Measurements from ENCODE around the gene PTGES3.

GRCh38 chr12:56687223-56688128, 608 bp downstream of the PTGES3 start:
- TF ChIP-seq ZNF692 (tag by site-specific recombination; IDR thresholded peaks at IDR 0.05) (no peak; the same call in 1 of the 2 replicates), ZNF350 (tag by site-specific recombination; IDR thresholded peaks at IDR 0.05) (no peak), ZNF121 (tag by site-specific recombination; IDR thresholded peaks at IDR 0.05) (peak; percentile 77), CTCF (tag by site-specific recombination; IDR thresholded peaks at IDR 0.05) (no peak; the same call in 1 of the 2 replicates), ZNF76 (tag by site-specific recombination; IDR thresholded peaks at IDR 0.05; ENCODE audit: borderline replicate concordance, low read depth) (no peak), REST (tag by site-specific recombination; IDR thresholded peaks at IDR 0.05) (no peak)
